NCI-H524 treated with DMSO at 0.1 percent for 48 hours (cell line): ENCODE measurements around the gene C9orf72.
"Not testable (repeated sequence)": the region's sequence is repeated elsewhere in the genome, so short reads cannot be mapped to it uniquely, and the experiment has no call there.

Experiments
- DNase-seq: peaks from one replicate; lab custom pipeline; 2025; lab: John Stamatoyannopoulos, UW

The C9orf72 gene, protein sequence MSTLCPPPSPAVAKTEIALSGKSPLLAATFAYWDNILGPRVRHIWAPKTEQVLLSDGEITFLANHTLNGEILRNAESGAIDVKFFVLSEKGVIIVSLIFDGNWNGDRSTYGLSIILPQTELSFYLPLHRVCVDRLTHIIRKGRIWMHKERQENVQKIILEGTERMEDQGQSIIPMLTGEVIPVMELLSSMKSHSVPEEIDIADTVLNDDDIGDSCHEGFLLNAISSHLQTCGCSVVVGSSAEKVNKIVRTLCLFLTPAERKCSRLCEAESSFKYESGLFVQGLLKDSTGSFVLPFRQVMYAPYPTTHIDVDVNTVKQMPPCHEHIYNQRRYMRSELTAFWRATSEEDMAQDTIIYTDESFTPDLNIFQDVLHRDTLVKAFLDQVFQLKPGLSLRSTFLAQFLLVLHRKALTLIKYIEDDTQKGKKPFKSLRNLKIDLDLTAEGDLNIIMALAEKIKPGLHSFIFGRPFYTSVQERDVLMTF

DNA sequence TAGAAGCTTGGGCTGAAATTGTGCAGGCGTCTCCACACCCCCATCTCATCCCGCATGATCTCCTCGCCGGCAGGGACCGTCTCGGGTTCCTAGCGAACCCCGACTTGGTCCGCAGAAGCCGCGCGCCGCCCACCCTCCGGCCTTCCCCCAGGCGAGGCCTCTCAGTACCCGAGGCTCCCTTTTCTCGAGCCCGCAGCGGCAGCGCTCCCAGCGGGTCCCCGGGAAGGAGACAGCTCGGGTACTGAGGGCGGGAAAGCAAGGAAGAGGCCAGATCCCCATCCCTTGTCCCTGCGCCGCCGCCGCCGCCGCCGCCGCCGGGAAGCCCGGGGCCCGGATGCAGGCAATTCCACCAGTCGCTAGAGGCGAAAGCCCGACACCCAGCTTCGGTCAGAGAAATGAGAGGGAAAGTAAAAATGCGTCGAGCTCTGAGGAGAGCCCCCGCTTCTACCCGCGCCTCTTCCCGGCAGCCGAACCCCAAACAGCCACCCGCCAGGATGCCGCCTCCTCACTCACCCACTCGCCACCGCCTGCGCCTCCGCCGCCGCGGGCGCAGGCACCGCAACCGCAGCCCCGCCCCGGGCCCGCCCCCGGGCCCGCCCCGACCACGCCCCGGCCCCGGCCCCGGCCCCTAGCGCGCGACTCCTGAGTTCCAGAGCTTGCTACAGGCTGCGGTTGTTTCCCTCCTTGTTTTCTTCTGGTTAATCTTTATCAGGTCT lies at the start of gene C9orf72:
Gene C9orf72, minus strand, starts transcription at position 564 of the 716 bp plus-strand sequence. CDS start 6,361 bp downstream, outside the sequence.
- no peak for DNase-seq

DNA sequence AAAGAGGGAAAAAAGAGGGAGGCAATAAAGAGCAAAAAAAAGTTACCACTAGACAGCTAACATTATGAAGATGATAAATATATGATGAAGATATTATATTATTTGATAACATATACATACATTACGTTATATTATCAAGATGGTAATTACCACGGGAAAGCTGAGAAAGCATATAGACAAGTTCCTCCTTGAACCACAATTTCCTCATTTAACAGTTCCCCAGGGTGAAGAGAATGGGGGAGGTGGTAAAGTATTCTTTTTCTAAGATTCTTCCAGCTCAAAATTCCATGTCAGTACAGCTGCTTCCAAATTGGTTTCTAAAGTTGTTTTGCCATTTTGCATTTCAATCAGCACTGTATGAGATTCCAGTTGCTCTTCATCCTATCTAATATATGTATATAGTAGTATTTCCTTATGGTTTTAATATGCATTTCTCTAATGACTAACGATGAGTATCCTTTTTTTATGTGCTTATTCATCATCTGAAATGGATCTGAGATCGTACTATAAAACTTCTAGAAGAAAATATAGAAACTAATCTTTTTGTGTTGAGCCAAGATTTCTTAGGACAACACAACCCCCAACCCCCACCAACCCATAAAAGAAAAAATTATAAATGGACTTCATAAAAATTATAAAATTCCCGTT lies 49.5 kb upstream of the C9orf72 start:
- DNase-seq, result no peak

DNA sequence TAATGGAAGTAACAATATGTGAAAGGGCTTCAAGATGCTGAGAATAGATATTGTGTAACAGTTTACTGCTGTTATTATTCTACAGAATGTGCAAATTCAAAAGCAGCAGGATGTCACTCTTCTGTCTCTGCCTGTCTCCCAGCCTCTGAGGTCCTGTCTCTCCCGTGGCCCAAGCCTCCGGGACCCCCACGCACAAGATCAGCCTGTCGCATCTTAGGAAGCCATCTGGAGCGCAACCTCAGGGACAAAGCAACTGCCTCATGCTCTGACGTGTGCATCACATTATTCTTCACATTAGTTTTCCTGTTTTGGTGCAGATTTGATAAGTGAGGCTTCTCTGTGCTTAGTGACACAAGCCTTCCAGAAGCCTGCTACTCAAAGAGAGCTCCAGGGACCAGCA lies 46.5 kb upstream of the C9orf72 start:
- no peak for DNase-seq

DNA sequence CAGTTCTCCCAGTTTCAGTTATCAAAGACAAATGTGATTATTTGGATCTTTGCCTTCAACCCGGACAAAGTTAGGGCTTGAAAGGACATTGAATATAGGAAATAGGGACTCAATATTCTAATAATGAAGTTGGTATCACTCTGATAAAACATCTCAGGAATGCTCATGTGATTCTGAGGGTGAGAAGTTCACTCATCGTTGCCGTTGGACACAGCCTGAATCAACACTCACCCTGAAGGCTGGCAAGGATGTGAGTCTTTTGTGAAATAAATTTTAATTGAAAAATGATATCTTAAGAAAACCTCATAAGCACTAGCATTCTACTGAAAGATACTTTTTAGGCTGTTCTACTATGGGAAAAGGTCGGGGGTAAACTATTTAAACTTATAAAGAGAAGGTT lies 44.8 kb upstream of the C9orf72 start:
- no peak for DNase-seq

DNA sequence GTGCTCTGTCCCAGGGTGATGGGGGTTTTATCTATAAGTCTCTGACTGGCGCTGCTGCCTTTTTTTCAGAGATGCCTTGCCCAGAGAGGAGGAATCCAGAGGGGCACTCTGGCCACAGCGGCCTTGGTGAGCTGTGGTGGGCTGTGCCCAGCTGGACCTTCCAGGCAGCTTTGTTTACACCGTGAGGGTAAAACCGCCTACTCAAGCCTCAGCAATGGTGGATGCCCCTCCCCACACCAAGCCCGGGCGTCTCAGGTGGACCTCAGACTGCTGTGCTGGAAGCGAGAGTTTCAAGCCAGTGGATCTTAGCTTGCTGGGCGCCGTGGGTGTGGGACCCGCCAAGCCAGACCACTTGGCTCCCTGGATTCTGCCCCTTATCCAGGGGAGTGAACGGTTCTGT lies 41.3 kb upstream of the C9orf72 start:
- DNase-seq, result no peak

DNA sequence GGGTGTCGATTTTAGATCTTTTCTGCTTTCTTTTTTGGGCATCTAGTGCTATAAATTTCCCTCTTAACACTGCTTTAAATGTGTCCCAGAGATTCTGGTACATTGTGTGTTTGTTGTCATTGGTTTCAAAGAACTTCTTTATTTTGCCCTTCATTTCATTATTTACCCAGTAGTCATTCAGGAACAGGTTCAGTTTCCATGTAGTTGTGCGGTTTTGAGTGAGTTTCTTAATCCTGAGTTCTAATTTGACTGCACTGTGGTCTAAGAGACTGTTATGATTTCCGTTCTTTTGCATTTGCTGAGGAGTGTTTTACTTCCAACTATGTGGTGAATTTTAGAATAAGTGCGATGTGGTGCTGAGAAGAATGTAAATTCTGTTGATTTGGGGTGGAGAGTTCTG lies 38.8 kb upstream of the C9orf72 start:
- not testable (repeated sequence) for DNase-seq

DNA sequence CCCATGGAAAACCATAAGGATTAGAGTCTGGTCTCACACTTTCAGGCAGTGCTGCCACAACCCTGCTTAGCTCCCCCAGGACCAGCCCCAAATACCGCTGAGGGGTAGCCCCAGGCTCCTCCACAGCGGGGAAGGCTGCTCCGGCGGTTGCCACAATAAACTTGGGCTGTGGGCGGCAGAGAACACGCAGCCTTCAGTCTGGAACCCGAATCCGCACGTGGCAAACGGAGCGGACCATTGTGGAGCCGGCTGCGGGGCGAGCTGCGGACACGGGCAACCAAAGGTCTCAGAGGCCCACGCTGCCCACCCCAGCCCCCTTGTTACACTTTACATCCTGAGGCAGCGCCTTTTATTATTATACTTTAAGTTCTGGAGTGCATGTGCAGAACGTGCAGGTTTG lies 37.3 kb upstream of the C9orf72 start:
- DNase-seq, result no peak

DNA sequence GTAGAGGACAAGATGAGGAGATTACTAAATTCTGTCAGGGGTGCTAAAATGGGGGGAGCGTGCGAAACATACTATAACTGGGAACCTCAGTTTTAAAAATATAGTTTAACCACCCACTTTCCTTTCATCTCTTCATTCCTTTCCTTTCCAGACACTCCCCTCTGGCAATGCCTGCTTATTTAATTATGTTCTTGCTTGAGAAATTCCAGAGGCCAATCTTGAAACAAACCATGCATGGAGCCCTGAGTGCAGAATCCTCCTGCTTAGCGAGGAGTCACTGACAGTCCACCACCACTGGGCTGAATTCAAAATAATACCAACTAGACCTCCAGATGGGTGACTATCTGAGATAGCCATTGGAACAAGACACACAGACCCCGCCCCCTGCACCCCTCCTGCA lies 29.7 kb upstream of the C9orf72 start:
- no peak for DNase-seq

DNA sequence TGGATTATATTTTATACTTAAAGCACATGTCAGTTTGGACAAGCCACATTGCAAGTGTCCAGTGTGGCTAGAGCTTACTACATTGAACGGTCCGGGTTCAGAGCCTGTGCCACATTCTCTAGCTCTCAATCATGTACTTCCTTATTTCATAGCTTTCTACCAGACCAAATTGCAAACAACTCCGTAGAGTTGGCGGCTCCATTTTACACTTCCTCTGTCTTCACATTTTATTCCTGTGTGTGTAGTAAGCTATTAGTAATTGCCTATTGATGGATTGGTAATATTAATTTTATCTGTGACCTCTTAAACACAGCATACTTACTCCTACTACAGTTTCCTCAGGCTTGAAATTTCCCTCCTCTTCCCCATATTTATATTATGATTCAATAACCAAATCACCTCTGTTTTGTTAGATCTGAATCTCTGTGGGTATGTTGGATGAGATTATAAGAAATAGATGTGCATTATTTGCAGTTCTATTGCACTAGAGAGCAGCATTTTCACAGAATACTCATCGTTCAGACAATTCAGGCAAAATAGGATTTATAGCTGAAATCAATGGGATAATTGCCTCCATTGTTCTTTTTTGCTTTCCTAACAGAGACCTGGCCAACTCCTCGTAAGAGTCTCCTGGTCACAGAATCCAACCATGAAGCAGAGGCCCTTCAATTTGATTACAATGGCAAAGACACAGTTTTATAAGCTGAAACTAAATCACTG lies 29.0 kb upstream of the C9orf72 start:
- no peak for DNase-seq

DNA sequence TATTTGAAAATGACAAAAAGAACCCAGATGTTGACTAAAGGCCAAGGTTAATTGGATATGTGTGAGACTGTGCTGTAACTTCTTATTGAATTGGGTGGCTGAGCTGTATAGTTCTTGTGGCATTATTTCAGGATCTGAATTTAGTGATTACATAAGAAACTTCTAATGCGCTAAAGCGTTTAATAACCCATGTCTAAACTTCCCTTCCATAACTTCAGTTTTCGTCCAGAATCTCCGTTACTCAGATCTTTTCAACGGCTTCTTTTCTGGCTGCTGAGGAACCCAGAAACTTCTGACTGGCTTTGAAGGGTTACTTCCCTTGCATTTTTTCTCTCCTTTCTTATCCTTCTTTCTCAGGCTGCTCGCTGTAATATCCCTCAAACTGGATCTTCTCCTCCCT lies 28.1 kb upstream of the C9orf72 start:
- no peak for DNase-seq

DNA sequence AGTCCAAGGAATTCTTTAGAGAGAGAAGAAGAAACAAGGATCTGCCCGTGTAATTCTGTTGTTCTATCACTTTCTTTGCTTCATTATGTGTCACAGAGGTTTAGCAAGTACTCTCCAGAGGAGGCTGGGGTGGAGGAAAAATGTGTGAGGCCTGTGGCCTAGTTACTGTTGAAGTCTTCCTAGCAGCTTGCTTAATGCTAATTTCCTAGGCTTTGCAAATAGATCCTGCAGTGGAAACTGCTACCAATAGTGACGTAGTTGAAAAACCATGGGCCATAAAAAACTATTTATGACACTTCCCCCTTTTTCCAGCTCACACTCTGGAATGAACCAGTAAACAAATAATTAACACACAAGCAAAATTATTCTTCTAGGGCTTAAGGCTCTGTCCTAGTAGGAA lies 27.0 kb upstream of the C9orf72 start:
- no peak for DNase-seq

DNA sequence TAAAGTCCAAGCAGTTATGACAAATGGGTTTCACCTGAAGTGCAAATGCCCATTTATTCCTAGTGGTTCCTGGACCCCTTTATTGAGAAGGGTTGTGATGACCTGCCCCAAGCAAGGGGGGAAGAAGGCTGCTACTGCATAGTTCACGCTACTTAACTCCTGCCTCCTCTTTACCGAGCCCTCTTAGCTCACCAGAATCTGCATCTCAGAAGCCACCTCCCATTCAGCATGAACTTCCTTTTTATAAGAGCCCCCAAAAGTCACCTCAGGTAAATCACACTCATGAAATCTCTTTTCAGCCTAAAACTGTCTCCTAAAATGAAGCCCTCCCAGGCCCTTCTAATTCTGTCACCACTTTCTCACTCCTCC lies 26.6 kb upstream of the C9orf72 start:
- DNase-seq, result no peak

DNA sequence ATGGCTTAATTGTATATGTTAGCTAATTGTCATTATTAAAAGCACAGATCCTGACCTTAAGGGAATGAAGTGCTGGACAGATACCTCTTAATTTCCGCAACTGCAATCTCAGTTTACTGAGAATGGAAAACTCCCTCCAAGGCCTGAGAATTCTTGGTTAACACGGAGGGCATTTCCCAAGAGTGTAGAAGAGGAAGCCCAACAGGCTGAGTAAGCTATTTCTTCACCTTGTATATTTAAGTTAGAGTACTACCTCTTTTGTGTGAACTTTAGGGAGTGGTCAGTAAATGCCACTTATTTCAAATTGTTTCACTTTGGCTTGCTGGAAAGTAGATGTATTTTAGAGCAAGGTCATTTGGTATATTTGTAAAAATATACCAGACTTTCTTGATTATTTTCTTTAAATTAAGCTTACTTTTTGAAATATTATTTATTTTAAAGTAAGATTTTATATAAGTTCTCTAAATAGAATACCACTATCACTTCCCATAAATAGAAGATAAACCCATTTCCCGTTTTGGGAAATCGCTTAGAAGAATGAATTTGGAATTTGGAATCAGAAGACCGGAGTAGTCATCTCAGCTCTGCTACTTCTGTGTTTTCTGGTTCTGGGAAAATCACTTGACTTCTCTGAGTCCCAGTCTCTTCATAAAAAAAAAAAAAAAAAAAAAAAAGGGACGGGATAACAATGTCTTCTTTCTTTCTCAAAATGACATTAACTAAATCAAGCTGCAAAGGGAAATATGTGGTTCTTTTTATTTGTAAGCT lies 26.0 kb upstream of the C9orf72 start:
- no peak for DNase-seq

DNA sequence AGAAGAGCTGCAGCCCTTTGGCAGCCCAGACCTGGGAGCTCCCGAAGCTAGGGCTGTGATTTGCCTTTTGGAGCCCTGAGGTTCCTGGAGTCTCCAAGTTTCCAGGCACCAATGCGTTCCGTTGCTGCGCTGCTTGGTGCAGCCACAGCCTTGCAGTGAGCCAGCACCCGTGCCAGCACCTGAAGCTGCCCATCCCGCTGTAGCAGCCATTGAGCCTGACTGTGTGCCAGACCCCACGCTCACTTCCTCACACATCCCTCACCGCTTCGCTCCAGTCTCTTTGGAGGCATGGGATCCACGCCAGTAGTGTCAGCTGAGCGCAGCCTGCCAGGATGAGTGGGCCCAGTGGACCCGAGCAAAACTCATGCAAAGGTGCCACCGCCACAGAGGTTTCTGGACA lies 22.5 kb upstream of the C9orf72 start:
- no peak for DNase-seq

DNA sequence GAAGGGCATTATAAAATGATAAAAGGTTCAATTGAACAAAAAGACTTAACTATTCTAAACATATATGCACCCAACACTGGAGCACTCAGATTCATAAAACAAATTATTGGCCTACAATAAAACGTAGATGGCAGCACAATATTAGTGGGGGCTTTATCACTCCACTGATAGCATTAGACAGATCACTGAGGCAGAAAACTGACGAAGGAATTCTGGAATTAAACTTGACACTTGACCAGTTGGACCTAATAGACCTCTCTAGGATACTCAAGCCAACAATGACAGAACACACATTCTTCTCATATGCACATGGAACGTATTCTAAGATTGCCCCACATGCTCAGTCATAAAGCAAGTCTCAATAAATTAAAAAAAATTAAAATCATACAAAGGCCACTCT lies 18.4 kb upstream of the C9orf72 start:
- DNase-seq, result no peak

DNA sequence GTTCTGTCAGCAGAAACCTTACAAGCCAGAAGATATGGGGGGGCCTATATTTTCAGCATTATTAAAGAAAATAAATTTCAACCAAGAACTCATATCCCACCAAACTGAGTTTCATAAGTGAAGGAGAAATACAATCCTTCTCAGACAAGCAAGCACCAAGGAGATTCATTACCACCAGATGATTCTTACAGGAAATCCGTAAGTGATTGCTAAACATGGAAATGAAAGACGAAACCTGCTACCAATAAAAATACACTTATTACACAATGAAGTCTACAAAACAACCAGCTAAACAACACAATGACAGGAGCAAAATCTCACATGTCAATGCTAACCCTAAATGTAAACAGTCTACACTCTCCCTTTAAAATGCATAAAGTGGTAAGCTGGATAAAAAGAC lies 17.8 kb upstream of the C9orf72 start:
- no peak for DNase-seq

DNA sequence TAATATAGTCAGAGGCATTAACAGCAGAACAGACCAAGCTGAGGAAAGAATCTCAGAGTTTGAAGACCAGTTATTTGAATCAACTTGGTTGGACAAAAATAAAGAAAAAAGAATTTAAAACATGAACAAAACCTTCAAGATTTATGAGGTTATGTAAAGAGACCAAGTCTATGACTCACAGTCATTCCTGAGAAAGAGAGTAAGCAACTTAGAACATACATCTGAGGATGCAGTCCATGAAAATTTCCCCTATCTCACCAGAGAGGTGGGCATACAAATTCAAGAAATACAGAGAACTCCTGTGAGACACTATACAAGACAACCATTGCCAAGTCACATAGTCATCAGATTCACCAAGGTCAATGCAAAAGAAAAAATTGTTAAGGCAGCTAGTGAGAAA lies 17.4 kb upstream of the C9orf72 start:
- DNase-seq, result no peak

DNA sequence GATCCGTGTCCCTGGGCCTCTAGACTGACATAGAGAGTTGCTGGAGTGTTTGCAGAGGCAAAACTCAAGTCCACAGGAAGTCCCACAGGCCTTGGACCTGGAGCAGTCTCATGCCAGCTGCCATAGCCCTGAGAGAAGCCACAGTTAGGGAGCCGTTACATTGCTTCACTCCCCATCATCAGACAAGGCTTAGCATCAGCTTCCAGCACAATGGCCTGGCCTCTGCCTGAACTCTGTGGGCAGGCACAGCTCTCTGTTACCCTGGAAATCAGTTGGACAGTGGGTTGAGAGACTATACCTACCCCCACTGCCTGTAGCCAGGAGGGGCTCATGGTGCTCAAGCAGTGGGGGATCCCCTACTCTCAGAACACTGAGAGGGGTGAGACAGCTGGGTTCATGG lies 16.2 kb upstream of the C9orf72 start:
- no peak for DNase-seq

DNA sequence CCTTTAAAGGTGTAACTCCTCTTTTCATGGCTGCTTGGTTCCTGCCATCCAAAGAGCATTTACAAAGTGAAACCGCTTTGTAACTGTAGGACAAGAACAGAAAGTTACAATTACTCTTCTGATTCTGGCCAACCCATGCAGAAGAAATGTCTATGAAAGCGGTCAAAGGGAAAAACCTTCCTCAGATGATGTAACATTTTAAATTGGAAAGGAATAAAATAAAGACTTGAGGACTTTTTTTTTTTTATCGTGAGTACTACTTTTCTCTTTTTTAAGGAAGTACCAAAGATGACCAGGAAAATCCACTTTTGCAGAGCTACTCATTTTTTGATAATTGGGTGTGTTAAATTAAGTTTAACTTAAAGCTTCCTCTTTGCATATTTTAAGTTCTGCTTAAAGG lies 13.0 kb upstream of the C9orf72 start:
- no peak for DNase-seq

DNA sequence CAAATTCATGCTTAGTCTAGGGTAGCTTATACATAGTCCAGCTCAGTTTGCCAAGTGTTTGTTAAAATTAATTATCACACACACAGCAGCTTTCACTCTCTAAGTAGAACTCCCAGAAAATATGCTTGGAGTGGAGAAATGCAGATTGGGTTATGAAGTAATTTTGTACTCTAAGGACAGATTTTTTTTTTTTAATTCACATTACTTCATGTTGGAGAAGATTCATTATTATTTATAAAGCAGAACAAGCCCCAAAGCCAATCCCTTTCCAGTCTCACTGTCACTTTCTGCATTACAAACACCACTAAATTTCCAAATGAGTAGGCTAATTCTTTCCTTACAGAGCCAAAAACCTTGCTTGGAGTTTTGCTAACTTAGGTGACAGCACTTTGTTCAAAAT lies 11.7 kb upstream of the C9orf72 start:
- DNase-seq, result no peak

DNA sequence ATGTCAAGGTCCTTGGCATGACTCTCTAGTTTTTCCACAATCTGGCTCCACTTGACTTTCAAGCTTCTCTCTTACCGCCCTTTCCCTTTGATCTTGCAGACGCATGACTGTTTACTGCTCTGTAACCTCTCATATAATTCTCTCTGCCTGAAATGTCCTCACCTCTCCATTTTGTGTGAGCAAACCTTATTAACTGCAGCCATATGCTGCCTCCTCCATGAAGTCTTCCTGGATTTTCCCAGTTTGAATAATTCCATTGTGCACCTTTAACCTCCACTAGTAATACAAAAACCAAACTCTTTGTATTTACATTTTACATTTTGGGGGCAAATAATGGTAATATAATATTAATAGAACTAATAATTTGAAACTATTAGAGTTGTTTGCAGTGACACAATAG lies 9.5 kb upstream of the C9orf72 start:
- DNase-seq, result no peak

DNA sequence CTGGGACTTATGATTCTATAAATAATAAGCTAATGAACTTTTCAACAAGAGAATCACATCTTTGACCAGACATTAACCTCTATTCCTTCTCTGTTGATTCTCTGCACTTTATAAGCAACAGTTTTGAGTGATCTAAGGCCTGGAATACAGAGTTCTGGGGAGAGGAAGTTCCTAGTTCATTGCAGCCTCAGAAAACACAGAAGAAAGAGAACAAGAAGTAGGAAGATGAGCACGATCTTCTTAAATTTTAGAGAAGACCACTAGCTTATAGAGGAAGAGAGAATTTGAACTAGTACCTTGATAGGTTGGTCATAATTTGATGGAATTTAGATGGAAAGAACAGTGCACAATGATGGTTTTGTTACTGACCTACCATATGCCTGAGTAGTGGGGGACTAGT lies 8.5 kb upstream of the C9orf72 start:
- no peak for DNase-seq
